Neural crest cell (in vitro differentiated cells): ENCODE data around the gene CD63. TPM values are rescaled to one million over a fixed set of nuclear protein-coding genes. Genes with fewer than 3 reads are reported as not detected.

Source experiments
- DNase-seq: peaks from one replicate; pipeline ENCODE4 v3.0.0; 2021; ENCODE audit warnings: low read depth, mixed read lengths, low spot score
- H3K27ac Mint-ChIP-seq: one replicate; pipeline ENCODE4 v1.8.0; 2021; ENCODE audit warnings: mild to moderate bottlenecking, mixed read lengths; ENCODE audit not compliant: unreplicated experiment
- H3K27me3 Mint-ChIP-seq: 2 replicates; pipeline ENCODE4 v1.8.0; 2021; ENCODE audit warnings: low read depth, mild to moderate bottlenecking, mixed read lengths
- H3K36me3 Mint-ChIP-seq: 2 replicates; pipeline ENCODE4 v1.8.0; 2021; ENCODE audit warnings: low read depth, mild to moderate bottlenecking, mixed read lengths
- H3K4me1 Mint-ChIP-seq: 2 replicates; pipeline ENCODE4 v1.8.0; 2021; ENCODE audit warnings: mixed read lengths
- H3K4me3 Mint-ChIP-seq: one replicate; pipeline ENCODE4 v1.8.0; 2021; ENCODE audit warnings: mild to moderate bottlenecking, mixed read lengths
- H3K9me3 Mint-ChIP-seq: 2 replicates; pipeline ENCODE4 v1.8.0; 2021; ENCODE audit warnings: mixed read lengths
- CTCF ChIP-seq: fragments of 200-600 bp; sonication (generic); conservative IDR thresholded peaks from 2 replicates; pipeline ENCODE4 v1.5.0; 2021; ENCODE audit warnings: antibody characterized with exemption, mild to moderate bottlenecking
- total RNA-seq: library from RNA; stranded (reverse); gene quantifications from 2 replicates; pipeline ENCODE4 v1.2.1, GENCODE V29; 2021

CD63 gene
- total RNA-seq, 1 donor from 2014 or later, result 560 TPM

- peak overlapping the region; percentile 80 for H3K4me3 Mint-ChIP-seq
- no peak for TF ChIP-seq CTCF
- no peaks in the 10 kb centered on the region for H3K27me3 Mint-ChIP-seq
- peaks cover 8% of the 10 kb centered on the region for H3K36me3 Mint-ChIP-seq
- peaks cover 36% of the 10 kb centered on the region for H3K4me1 Mint-ChIP-seq
- no peaks in the 10 kb centered on the region for H3K9me3 Mint-ChIP-seq
- no peak overlapping the region for H3K27ac Mint-ChIP-seq
- no peak for DNase-seq
Observed at GRCh38 chr12:55723516-55724225, 5.1 kb downstream of the CD63 start.

GRCh38 chr12:55722948-55723347 is 5.9 kb downstream of the CD63 start:
- no peaks in the 10 kb centered on the region for H3K27me3 Mint-ChIP-seq
- no peaks in the 10 kb centered on the region for H3K9me3 Mint-ChIP-seq
- H3K4me3 Mint-ChIP-seq, result peak overlapping the region; percentile 80
- peaks cover 44% of the 10 kb centered on the region for H3K4me1 Mint-ChIP-seq
- H3K36me3 Mint-ChIP-seq, result peaks cover 8% of the 10 kb centered on the region
- DNase-seq, result no peak
- no peak overlapping the region for H3K27ac Mint-ChIP-seq
- TF ChIP-seq CTCF, result no peak

- H3K36me3 Mint-ChIP-seq, result peaks cover 6% of the 10 kb centered on the region
- H3K27me3 Mint-ChIP-seq, result no peaks in the 10 kb centered on the region
- DNase-seq, result no peak
- TF ChIP-seq CTCF, result no peak
- peaks cover 46% of the 10 kb centered on the region for H3K4me1 Mint-ChIP-seq
- H3K4me3 Mint-ChIP-seq, result peak overlapping the region; percentile 38
- H3K9me3 Mint-ChIP-seq, result no peaks in the 10 kb centered on the region
- no peak overlapping the region for H3K27ac Mint-ChIP-seq
Observed at GRCh38 chr12:55721601-55722213, 7.1 kb downstream of the CD63 start.

- H3K4me1 Mint-ChIP-seq, result peaks cover 45% of the 10 kb centered on the region
Observed at GRCh38 chr12:55720894-55721444, 7.8 kb downstream of the CD63 start.

GRCh38 chr12:55720071-55720564 is 8.7 kb downstream of the CD63 start, which contains the start of gene RDH5:
TSS of gene RDH5 (plus strand) at chr12:55720393. CDS start at chr12:55721185, 792 bp downstream.
- H3K36me3 Mint-ChIP-seq, result no peaks in the 10 kb centered on the region

More at GRCh38 chr12:55720894-55721444, 7.8 kb downstream of the CD63 start:
- Mint-ChIP-seq H3K27me3 (peaks cover 1% of the 10 kb centered on the region), H3K27ac (no peak overlapping the region), H3K4me3 (peak overlapping the region; percentile 64), H3K36me3 (peaks cover 2% of the 10 kb centered on the region), H3K9me3 (no peaks in the 10 kb centered on the region)
- peak; percentile 50 for TF ChIP-seq CTCF
- no peak for DNase-seq

More at GRCh38 chr12:55720071-55720564, 8.7 kb downstream of the CD63 start, which contains the start of gene RDH5:
- DNase-seq, result no peak
- Mint-ChIP-seq H3K27ac (no peak within 1 kb of the TSS), H3K4me1 (peaks cover 51% of the 10 kb centered on the region), H3K4me3 (peak within 1 kb of the TSS; percentile 77), H3K9me3 (no peaks in the 10 kb centered on the region), H3K27me3 (peaks cover 7% of the 10 kb centered on the region)
- no peak for TF ChIP-seq CTCF
